ENCODE data around the gene RPS27.

The RPS27 gene

DNA sequence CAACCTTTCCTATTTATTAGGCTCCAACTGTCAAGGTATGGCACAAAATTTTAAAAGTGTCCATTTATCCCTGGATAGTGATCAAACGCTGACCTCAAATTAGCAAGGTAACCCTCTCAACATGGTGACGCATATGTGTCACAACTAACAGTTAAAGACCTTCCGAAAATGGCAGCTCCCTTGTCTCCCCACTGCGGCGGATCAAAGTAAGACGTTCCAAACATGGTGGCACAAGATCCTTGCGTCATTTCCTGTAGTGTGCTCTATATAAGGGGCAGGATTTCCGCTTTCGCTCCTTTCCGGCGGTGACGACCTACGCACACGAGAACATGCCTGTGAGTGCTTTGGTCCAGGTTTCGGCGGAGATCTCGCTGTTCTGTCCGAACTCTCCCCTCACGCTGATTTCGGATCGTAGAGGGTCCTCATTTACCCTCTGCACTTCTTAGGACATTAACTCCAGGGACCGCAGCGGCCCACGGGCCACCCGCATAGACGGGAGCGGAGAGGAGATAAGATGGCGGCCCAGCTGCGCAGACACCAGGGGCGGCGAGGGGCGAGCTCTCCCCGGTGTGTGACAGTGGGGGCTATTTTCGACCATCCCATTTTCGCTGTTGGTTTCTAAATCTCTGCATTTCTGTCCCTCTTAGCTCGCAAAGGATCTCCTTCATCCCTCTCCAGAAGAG is at the start of gene RPS27:
Gene RPS27 (plus strand): TSS at position 295 of the 683 bp plus-strand sequence. CDS start 35 bp downstream, at position 330.
- DNase-seq (ENCODE audit: low read depth) = peak; percentile 97

DNA sequence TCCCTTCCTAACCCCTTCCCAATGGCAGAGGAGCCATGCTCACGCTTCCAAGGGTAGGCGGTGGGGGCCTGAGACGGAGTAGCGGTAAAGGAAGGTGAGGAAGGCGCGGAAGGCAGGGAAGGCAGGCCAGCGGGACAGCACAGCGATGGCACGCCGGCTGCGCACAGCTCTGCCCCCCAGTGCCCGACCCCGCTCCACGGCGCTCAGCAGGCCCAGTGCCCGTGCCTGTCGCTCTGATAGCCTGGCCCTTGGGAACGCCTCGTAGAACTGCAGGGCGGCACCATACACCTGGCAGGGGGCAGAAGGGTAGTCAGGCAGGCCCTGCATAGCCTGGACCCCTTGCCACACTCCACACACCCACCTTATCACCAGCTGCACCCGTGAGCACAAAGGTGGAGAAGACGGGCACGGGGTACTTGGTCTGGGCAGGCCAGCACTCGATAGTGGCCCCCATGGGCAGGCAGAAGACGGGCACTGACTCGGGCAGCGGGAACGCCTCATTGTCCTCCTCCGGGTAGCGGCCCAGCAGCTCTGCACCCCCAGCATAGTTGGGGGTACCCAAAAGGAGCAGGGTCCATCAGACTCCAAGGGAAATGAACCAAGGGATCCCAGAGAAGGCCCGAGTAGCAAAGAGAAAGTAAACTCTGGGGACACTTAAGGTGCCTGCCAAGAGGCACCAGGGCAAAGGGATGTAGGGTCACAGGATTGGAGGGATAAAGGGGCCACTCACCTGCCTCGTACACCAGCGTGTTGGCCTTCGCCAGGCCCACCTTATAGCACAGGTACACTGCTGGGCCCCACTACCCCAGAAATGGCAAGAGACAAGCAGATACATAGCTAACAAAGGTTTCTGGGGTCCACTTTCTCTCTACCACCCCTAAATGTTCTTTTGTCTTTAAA is 48.5 kb upstream of the RPS27 start:
- DNase-seq (ENCODE audit: low read depth) = no peak

DNA sequence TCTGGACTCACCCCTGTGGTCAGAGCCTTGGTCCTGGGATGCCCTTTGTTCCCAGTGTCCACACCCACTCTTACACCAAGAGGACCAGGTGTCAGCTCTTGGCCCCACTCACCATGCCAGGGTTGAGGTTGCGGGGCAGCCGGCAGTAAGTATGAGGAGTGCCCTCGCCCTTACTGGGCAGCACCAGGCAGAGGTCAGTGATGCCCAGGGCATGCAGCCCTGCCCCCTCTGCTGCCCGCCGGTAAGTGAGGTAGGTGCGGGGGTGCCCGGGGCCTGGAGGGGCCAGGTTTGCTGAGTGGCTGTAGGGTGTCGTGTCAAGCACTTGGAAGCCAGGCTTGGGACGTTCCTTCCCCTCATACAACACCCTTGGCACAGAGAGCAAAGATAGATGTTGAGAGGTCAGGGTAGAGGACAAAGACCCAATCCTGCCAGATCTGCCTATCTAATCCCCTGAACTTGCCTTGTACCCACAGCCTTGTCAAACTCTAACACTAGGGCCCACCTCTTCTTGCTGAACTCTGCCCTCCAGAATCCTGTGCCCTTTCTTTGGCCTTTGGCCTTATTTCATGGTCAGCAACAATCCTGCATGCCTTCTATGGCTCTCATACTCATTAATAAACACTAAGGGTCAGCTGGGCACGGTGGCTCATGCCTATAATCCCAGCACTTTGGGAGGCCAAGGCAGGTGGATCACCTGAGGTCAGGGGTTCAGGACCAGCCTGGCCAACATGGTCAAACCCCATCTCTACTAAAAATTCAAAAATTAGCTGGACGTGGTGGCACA is 47.6 kb upstream of the RPS27 start:
- DNase-seq (ENCODE audit: low read depth) = no peak

- DNase-seq (ENCODE audit: low read depth) = no peak
Observed at GRCh38 chr1:153944005-153944826, 46.3 kb upstream of the RPS27 start.

DNA sequence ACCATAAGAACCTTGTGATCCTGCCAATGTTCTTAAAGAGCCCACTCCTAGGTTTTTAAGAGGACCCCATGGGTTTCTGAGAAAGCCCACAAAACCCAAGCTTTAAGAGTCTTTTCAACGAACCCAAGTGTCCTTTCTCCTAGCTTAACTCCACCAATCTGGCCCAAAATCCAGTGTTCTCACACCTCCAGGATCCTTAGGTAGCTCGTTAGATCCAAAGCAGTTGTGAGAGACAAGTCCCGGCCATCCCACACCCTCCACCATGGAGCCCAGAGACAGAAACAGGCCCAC is 45.8 kb upstream of the RPS27 start:
- no peak for DNase-seq (ENCODE audit: low read depth)

DNA sequence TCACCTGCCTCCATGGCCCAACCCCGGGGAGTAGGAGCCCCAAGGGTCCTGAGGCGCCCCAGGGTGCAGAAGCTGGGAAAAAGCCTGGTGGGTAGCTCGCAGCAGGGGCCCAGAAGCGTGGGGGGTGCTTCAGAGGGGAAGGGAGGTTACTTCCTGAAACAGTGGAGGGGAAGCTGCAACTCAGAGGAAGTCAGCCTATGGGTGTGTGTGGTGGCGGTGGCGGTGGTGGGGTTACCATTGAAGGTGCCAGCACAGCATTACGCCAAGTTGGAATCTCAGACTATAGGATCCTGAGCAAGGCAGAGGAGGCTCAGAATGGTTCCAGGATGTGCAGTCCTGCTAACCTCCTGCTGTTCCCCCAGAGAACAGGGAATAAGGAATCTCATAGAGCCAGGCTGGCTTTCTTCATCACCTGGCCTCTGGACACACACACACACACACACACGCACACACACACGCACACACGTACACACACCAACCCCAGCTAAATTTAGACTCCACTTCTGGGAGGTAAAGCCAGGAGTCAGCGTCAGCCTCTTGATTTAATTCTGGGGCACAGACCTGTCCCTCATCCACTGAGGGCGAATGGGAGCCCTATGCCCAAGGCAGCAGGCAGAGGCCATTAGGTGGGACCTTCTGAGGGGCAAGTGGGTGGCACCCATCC is 45.3 kb upstream of the RPS27 start:
- DNase-seq (ENCODE audit: low read depth) = peak; percentile 53

DNA sequence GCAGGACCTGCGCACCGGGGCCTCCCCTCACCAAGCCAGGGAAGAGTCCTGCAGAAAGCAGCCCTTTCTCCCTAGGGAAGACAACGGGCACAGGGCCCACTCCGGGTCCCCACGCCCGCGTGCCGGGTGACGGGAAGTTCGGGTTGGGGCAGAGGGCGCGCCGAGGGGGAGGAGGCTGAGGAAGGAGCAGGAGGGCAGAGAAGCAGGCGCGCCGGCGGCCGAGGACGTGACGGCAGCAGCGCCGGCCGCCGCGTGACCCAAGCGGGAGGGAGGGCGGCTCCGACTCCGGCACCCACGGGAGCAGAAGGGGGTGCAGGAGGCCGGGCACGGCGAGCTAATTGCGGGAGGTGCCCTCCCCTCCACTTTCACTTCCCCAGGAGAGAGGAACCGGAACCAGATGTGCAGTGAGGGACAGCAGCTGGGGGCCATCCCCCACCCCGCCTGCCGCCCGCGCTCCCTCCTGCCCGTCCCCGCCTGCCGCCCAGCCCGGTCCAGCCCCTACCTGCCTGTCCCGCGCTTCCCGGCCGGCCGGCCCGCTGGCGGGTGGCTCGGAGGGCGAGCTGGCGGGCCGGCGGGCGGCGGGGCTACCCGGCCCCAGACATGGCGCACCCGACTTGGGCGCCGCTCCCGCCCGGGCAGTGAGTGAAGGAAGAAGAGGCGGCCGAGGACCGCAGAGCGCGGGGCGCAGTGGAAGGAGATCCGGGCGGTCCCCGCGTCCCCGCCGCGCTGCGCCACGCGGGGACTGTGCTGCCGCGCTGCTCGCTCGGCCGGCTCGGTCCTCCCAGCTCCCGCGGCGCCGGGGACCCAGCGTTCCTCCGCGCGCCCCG is 44.6 kb upstream of the RPS27 start:
- peak; percentile 76 for DNase-seq (ENCODE audit: low read depth)

- peak; percentile 73 for DNase-seq (ENCODE audit: low read depth)
Observed at GRCh38 chr1:153946622-153947241, 43.8 kb upstream of the RPS27 start, which contains the start of gene DENND4B. DENND4B (minus strand) TSS chr1:153946718; CDS start chr1:153944374, 2,344 bp downstream.

GRCh38 chr1:153951183-153951582 is 39.4 kb upstream of the RPS27 start:
- DNase-seq (ENCODE audit: low read depth) = no peak

GRCh38 chr1:153951801-153952200 is 38.8 kb upstream of the RPS27 start:
- DNase-seq (ENCODE audit: low read depth) = no peak

GRCh38 chr1:153953859-153954365 is 36.6 kb upstream of the RPS27 start:
- no peak for DNase-seq (ENCODE audit: low read depth)

DNA sequence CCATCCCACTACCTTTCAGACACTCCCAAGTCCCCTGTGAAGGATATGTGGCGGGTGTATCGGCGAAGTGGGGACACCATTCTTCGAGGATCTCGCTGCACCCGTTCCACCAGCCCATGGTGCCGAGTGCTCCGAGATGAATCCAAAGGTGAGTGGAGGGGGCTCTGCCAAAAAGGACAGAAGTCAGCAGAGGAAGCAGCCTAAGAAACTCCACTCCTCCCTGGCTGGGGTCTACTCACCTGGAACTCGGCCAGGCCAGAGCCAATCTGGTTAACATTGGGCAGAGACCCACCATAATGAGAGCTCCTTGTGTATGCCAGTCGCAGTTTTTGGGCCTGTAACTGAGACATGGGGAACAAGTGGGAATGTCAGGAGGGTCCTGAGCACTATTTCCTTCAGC is 35.7 kb upstream of the RPS27 start:
- no peak for DNase-seq (ENCODE audit: low read depth)

- DNase-seq (ENCODE audit: low read depth) = no peak
Observed at GRCh38 chr1:153956997-153957715, 33.4 kb upstream of the RPS27 start.

- DNase-seq (ENCODE audit: low read depth) = peak; percentile 28
Observed at GRCh38 chr1:153957744-153958110, 32.8 kb upstream of the RPS27 start.

- DNase-seq (ENCODE audit: low read depth) = peak; percentile 99
Observed at GRCh38 chr1:153958111-153958960, 32.2 kb upstream of the RPS27 start, which contains the start of gene CRTC2. CRTC2 (minus strand) TSS chr1:153958612; CDS start chr1:153958497, 115 bp downstream.

DNA sequence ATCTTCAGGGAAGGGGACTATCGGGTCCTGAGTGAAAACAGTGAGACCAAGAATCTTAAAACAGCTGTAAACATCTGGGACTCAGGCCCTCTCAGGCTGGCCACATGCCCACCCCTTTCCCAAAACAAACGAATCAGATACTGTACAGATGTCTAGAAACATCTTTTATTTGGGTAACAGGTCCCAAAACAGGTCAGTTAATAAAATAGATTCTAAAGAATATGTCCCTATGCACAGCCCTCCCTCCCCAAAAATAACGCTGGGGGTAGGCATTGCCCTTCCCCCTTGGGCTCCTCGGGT is 31.7 kb upstream of the RPS27 start:
- no peak for DNase-seq (ENCODE audit: low read depth)

GRCh38 chr1:153959454-153959853 is 31.1 kb upstream of the RPS27 start:
- DNase-seq (ENCODE audit: low read depth) = no peak

- no peak for DNase-seq (ENCODE audit: low read depth)
Observed at GRCh38 chr1:153960206-153960605, 30.4 kb upstream of the RPS27 start.
